GM21717 (cell line): ENCODE data around the gene TAF3.
A peak's percentile ranks its signal among the peaks of the same experiment; 100 is the strongest.

ENCODE experiments used
- ATAC-seq: cut with Tn5 transposase; IDR thresholded peaks from one replicate; pipeline ENCODE4 v1.9.1; 2021; ENCODE audit warnings: mild to moderate bottlenecking, moderate library complexity; ENCODE audit not compliant: unreplicated experiment

Gene TAF3

GRCh38 chr10:7872041-7872442 lies 53.7 kb downstream of the TAF3 start:
- no peak for ATAC-seq

GRCh38 chr10:7874864-7875263 lies 56.6 kb downstream of the TAF3 start:
- no peak for ATAC-seq

- no peak for ATAC-seq
Measured at GRCh38 chr10:7876541-7877127, 58.3 kb downstream of the TAF3 start.

GRCh38 chr10:7881119-7881518 lies 62.8 kb downstream of the TAF3 start:
- no peak for ATAC-seq

- ATAC-seq: no peak
Measured at GRCh38 chr10:7886056-7886455, 67.8 kb downstream of the TAF3 start.

- ATAC-seq: no peak
Measured at GRCh38 chr10:7887174-7887816, 69.0 kb downstream of the TAF3 start.

- ATAC-seq: peak; percentile 53
Measured at GRCh38 chr10:7889947-7890542, 71.7 kb downstream of the TAF3 start.

- ATAC-seq: no peak
Measured at GRCh38 chr10:7890781-7891180, 72.5 kb downstream of the TAF3 start.

- ATAC-seq: no peak
Measured at GRCh38 chr10:7891634-7892033, 73.3 kb downstream of the TAF3 start.

GRCh38 chr10:7892146-7892545 lies 73.8 kb downstream of the TAF3 start:
- no peak for ATAC-seq

- ATAC-seq: no peak
Measured at GRCh38 chr10:7895699-7896090, 77.4 kb downstream of the TAF3 start.

- no peak for ATAC-seq
Measured at GRCh38 chr10:7896297-7896696, 78.0 kb downstream of the TAF3 start.

GRCh38 chr10:7901256-7901655 lies 83.0 kb downstream of the TAF3 start:
- no peak for ATAC-seq

GRCh38 chr10:7902413-7902812 lies 84.1 kb downstream of the TAF3 start:
- ATAC-seq: no peak

- no peak for ATAC-seq
Measured at GRCh38 chr10:7903851-7904250, 85.5 kb downstream of the TAF3 start.

GRCh38 chr10:7906128-7906527 lies 87.8 kb downstream of the TAF3 start:
- ATAC-seq: no peak

GRCh38 chr10:7908541-7909210 lies 90.4 kb downstream of the TAF3 start:
- ATAC-seq: no peak

- no peak for ATAC-seq
Measured at GRCh38 chr10:7913126-7913872, 95.0 kb downstream of the TAF3 start.

GRCh38 chr10:7915923-7916536 lies 97.7 kb downstream of the TAF3 start:
- no peak for ATAC-seq

- no peak for ATAC-seq
Measured at GRCh38 chr10:7917736-7918135, 99.4 kb downstream of the TAF3 start.

GRCh38 chr10:7922707-7923106 lies 104.4 kb downstream of the TAF3 start:
- no peak for ATAC-seq
